ENCODE data around the gene CD22.
"Not testable (repeated sequence)": the region's sequence is repeated elsewhere in the genome, so short reads cannot be mapped to it uniquely, and the experiment has no call there.

CD22 gene

GRCh38 chr19:35341565-35342225 lies 12.7 kb downstream of the CD22 start:
- DNase-seq (ENCODE audit: low read depth), result no peak

GRCh38 chr19:35342430-35342829 lies 13.4 kb downstream of the CD22 start:
- no peak for DNase-seq (ENCODE audit: low read depth)

GRCh38 chr19:35344511-35345031 lies 15.6 kb downstream of the CD22 start:
- no peak for DNase-seq (ENCODE audit: low read depth)

- no peak for DNase-seq (ENCODE audit: low read depth)
Observed at GRCh38 chr19:35345671-35346111, 16.7 kb downstream of the CD22 start.

GRCh38 chr19:35346193-35347052 lies 17.4 kb downstream of the CD22 start:
- DNase-seq (ENCODE audit: low read depth), result peak; percentile 48

GRCh38 chr19:35347171-35347929 lies 18.4 kb downstream of the CD22 start, which contains the start of gene FFAR1:
Gene FFAR1, plus strand, starts transcription at chr19:35347902. Its CDS starts 3,650 bp downstream, at chr19:35351552.
- no peak for DNase-seq (ENCODE audit: low read depth)

GRCh38 chr19:35347930-35348298 lies 18.9 kb downstream of the CD22 start:
- no peak for DNase-seq (ENCODE audit: low read depth)

GRCh38 chr19:35348911-35349611 lies 20.1 kb downstream of the CD22 start:
- no peak for DNase-seq (ENCODE audit: low read depth)

- no peak for DNase-seq (ENCODE audit: low read depth)
Observed at GRCh38 chr19:35349614-35350521, 20.9 kb downstream of the CD22 start.

GRCh38 chr19:35350591-35350990 lies 21.6 kb downstream of the CD22 start:
- no peak for DNase-seq (ENCODE audit: low read depth)

- DNase-seq (ENCODE audit: low read depth), result no peak
Observed at GRCh38 chr19:35351411-35352176, 22.6 kb downstream of the CD22 start.

GRCh38 chr19:35352177-35352447 lies 23.1 kb downstream of the CD22 start:
- DNase-seq (ENCODE audit: low read depth), result no peak

GRCh38 chr19:35352448-35353304 lies 23.7 kb downstream of the CD22 start:
- DNase-seq (ENCODE audit: low read depth), result peak; percentile 53

- DNase-seq (ENCODE audit: low read depth), result no peak
Observed at GRCh38 chr19:35353635-35354034, 24.6 kb downstream of the CD22 start.

GRCh38 chr19:35354898-35355297 lies 25.9 kb downstream of the CD22 start:
- no peak for DNase-seq (ENCODE audit: low read depth)

GRCh38 chr19:35355791-35356460 lies 26.9 kb downstream of the CD22 start:
- DNase-seq (ENCODE audit: low read depth), result no peak

GRCh38 chr19:35357867-35358573 lies 29.0 kb downstream of the CD22 start, which contains the start of gene FFAR3:
Gene FFAR3, plus strand, starts transcription at chr19:35358460. Its CDS starts 431 bp downstream, at chr19:35358891.
- no peak for DNase-seq (ENCODE audit: low read depth)

- not testable (repeated sequence) for DNase-seq (ENCODE audit: low read depth)
Observed at GRCh38 chr19:35358834-35359233, 29.8 kb downstream of the CD22 start.
